IPS-18a (cell line): Measurements from ENCODE around the gene CSAG1.
"Not testable (repeated sequence)": the region's sequence is repeated elsewhere in the genome, so short reads cannot be mapped to it uniquely, and the experiment has no call there.

Experiments
- H3K27ac ChIP-seq: one replicate; pipeline ENCODE4 v1.5.1; 2013; ENCODE audit warnings: low read length
- H3K27me3 ChIP-seq: one replicate; pipeline ENCODE4 v1.6.1; 2013; ENCODE audit warnings: mild to moderate bottlenecking, low read length; ENCODE audit not compliant: control insufficient read depth, insufficient read depth
- H3K36me3 ChIP-seq: one replicate; pipeline ENCODE4 v1.6.1; 2013; ENCODE audit warnings: low read depth, low read length; ENCODE audit not compliant: control insufficient read depth
- H3K4me1 ChIP-seq: one replicate; pipeline ENCODE4 v1.6.1; 2013; ENCODE audit warnings: low read depth, low read length; ENCODE audit not compliant: control insufficient read depth
- H3K4me3 ChIP-seq: one replicate; pipeline ENCODE4 v1.5.1; 2013; ENCODE audit warnings: low read length
- H3K9ac ChIP-seq: one replicate; pipeline ENCODE4 v1.6.1; 2013; ENCODE audit warnings: mild to moderate bottlenecking, low read length, moderate library complexity
- H3K9me3 ChIP-seq: one replicate; pipeline ENCODE4 v1.6.1; 2013; ENCODE audit warnings: low read depth, low read length; ENCODE audit not compliant: control insufficient read depth

The CSAG1 gene, protein sequence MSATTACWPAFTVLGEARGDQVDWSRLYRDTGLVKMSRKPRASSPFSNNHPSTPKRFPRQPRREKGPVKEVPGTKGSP

DNA sequence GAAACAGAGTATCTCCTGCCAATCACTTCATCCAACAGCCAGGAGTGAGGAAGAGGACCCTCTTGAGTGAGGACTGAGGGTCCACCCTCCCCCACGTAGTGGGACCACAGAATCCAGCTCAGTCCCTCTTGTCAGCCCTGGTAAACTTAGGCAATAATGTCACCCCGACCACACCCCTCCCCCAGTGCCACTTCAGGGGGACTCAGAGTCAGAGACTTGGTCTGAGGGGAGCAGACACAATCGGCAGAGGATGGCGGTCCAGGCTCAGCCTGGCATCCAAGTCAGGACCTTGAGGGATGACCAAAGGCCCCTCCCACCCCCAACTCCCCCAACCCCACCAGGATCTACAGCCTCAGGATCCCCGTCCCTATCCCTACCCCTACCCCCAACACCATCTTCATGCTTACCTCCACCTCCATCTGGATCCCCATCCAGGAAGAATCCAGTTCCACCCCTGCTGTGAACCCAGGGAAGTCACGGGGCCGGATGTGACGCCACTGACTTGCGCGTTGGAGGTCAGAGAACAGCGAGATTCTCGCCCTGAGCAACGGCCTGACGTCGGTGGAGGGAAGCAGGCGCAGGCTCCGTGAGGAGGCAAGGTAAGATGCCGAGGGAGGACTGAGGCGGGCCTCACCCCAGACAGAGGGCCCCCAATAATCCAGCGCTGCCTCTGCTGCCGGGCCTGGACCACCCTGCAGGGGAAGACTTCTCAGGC lies at the start of gene CSAG1, which contains the start of gene MAGEA12:
CSAG1 (minus strand) TSS at position 461 of the 715 bp plus-strand sequence. CDS start 1,261 bp downstream, outside the sequence.
MAGEA12 (plus strand) TSS at position 497 of the 715 bp plus-strand sequence. CDS start 2,405 bp downstream, outside the sequence.
- Histone ChIP-seq H3K9ac (no peak within 1 kb of the TSS), H3K27ac (no peak within 1 kb of the TSS), H3K36me3 (no peaks in the 10 kb centered on the region), H3K4me3 (no peak within 1 kb of the TSS), H3K27me3 (no peaks in the 10 kb centered on the region), H3K9me3 (peaks cover 1% of the 10 kb centered on the region), H3K4me1 (no peaks in the 10 kb centered on the region)

DNA sequence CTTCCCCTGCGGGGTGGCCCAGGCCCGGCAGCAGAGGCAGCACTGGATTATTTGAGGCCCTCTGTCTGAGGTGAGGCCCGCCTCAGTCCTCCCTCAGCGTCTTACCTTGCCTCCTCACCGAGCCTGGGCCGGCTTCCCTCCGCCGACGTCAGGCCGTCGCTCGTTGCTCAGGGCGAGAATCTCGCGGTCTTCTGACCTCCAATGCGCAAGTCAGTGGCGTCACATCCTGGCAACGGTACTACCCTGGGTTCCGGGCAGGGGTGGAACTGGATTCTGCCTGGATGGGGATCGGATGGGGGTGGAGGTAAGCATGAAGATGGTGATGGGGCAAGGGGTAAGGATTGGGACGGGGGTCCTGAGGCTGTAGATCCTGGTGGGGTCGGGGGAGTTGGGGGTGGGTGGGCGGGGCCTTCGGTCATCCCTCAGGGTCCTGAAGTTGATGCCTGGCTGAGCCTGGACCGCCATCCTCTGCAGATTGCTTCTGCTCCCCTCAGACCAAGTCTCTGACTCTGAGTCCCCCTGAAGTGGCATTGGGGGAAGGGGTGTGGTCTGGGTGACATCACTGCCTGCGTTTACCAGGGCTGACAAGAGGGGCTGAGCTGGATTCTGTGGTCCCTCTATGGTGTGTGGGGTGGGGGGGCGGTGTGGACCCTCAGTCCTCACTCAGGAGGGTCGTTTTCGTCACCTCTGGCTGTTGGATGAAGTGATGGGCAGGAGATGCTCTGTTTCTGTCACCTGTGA lies 36.2 kb upstream of the CSAG1 start, which contains the start of gene MAGEA6:
MAGEA6 (minus strand) TSS at position 141 of the 741 bp plus-strand sequence. CDS start 2,039 bp downstream, outside the sequence.
- H3K27me3 ChIP-seq, H3K27ac ChIP-seq, H3K9ac ChIP-seq, H3K4me1 ChIP-seq, H3K4me3 ChIP-seq, H3K9me3 ChIP-seq, H3K36me3 ChIP-seq: not testable (repeated sequence)

DNA sequence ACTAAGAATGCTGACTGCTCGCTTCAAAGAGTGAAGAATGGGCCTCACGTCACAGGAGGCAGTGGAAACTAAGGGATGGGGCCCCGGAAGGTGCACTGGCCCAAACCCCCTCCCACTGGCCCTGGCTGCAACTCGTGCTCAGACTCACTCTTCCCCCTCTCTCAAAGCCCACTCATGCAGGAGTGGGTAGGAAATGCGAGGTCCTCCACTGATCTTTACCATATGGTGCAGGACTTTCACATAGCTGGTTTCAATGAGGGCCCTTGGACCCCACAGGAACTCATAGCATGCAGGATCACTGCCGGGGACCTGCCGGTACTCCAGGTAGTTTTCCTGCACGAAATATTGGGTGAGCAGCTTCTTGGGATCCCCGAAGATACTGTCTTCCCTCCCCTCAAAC lies 33.0 kb upstream of the CSAG1 start:
- H3K9me3 ChIP-seq, H3K4me1 ChIP-seq, H3K4me3 ChIP-seq, H3K9ac ChIP-seq, H3K36me3 ChIP-seq, H3K27ac ChIP-seq, H3K27me3 ChIP-seq: not testable (repeated sequence)

DNA sequence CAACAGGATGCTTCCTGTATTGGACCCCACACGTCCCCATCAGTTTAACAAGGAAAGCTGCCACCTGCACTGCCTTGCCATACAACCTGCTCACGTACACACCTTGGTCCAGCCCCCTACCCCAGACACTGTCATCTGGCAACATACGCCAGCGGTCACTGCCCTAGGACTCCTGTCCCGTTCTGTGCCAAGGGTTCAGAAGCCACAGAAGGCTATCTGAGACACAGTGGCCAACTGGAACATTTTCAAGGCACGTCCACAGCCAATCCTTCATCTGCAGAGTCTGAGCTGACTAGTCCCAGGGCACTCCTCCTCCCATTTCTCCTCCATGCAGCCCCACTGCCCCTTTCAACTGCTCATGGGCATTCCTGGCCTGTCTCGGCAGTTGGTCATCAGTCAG lies 28.1 kb upstream of the CSAG1 start:
- not testable (repeated sequence) for H3K4me3 ChIP-seq, H3K27ac ChIP-seq, H3K9ac ChIP-seq, H3K27me3 ChIP-seq, H3K9me3 ChIP-seq, H3K4me1 ChIP-seq, H3K36me3 ChIP-seq

DNA sequence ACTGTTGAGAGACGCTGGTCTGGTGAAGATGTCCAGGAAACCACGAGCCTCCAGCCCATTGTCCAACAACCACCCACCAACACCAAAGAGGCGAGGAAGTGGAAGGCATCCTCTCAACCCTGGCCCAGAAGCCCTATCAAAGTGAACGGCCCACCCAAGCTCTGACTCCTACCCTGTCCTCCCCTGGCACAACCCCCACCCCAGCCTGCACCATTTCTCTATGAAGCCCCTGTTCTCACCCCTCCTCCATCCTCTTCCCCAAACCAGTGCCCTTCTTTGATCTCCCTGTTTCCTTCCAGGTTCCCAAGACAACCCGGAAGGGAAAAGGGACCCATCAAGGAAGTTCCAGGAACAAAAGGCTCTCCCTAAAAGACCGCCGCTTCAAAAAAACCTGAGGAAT lies 26.0 kb upstream of the CSAG1 start:
- H3K4me1 ChIP-seq, H3K9me3 ChIP-seq, H3K9ac ChIP-seq, H3K36me3 ChIP-seq, H3K27me3 ChIP-seq, H3K4me3 ChIP-seq, H3K27ac ChIP-seq: not testable (repeated sequence)

DNA sequence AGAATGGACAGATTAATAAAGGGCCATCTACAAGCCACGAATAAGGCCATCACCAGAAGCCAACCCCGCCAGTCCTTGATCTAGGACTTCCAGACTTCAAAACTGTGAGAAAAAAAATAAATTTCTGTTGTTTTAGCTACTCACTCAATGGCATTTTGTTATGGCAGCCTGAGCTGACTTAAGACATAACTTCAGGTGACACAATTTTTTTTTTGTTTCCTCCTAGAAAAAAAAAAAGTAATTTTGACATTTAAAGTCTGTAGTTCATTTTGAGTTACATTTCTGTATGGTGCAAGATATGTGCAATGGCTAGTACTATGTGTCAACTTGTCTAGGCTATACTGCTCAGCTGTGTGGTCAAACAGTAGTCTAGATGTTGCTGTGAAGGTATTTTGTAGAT lies 25.4 kb upstream of the CSAG1 start, which contains the start of gene CSAG3:
CSAG3 (plus strand) TSS at position 301 of the 400 bp plus-strand sequence.
- H3K36me3 ChIP-seq, H3K27ac ChIP-seq, H3K27me3 ChIP-seq, H3K4me3 ChIP-seq, H3K9me3 ChIP-seq, H3K9ac ChIP-seq, H3K4me1 ChIP-seq: not testable (repeated sequence)

DNA sequence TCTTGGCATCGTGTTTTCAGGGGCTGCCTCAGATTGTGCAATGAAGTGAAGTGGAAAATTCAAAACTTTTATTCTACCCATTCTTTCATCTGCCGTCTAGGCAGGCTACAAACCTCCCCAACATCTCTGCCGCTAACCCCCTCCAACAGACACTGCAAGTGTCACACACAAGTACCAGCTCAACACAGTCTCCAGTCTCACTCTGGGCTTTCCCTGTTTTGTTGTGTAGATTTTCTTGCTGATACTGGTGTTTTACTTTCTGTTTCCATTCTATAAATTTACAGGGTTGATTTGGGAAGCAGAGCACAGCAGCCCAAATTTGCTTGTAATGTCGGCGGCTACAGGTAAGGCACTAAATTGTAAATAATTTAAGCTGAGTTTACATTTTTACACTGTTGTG lies 21.4 kb upstream of the CSAG1 start:
- not testable (repeated sequence) for H3K27me3 ChIP-seq, H3K4me3 ChIP-seq, H3K9me3 ChIP-seq, H3K4me1 ChIP-seq, H3K36me3 ChIP-seq, H3K27ac ChIP-seq, H3K9ac ChIP-seq

DNA sequence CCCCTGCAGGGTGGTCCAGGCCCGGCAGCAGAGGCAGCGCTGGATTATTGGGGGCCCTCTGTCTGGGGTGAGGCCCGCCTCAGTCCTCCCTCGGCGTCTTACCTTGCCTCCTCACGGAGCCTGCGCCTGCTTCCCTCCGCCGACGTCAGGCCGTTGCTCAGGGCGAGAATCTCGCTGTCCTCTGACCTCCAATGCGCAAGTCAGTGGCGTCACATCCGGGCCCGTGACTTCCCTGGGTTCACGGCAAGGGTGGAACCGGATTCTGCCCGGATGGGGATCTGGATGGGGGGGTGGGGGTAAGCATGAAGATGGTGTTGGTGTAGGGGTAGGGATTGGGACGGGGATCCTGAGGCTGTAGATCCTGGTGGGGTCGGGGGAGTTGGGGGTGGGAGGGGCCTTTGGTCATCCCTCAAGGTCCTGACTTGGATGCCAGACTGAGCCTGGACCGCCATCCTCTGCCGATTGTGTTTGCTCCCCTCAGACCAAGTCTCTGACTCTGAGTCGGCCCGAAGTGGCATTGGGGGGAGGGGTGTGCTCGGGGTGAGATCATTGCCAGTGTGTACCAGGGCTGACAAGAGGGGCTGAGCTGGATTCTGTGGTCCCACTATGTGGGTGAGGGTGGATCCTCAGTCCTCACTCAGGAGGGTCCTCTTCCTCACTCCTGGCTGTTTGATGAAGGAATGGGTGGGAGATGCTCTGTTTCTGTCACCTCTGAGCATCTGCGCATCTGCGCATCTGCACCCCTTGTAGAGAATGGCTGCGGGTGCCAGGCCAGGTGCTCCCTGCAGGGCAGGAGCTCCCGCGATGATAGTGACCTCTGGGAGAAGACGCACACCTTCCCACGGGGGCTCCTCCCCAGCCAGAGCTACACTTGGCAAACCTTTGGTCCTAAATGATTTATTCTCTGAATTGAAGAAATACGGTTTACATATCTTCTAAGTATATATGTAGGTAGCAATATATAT lies 20.4 kb upstream of the CSAG1 start, which contains the start of gene MAGEA2:
MAGEA2 (minus strand) TSS at position 157 of the 965 bp plus-strand sequence. CDS start 2,479 bp downstream, outside the sequence.
- not testable (repeated sequence) for H3K27me3 ChIP-seq, H3K36me3 ChIP-seq, H3K4me1 ChIP-seq, H3K4me3 ChIP-seq, H3K27ac ChIP-seq, H3K9ac ChIP-seq, H3K9me3 ChIP-seq

DNA sequence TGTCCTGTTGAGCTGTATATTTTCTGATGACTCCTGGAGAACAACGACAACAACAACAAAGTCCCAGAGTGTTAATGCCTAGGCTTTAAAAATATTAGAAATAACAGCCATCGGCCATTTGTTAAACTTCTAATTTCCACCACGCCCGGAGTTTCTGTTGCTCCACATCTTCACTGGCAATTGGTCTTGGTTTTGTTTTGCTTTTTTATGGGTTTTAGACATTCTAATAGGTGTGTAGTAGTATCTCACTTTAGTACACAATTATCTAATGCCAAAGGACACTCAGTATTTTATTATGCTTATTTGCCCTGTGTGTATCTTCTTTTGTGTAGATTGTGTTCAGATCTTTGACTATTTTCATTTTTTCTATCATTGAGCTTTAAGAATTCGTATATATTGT lies 5.0 kb upstream of the CSAG1 start:
- H3K27ac ChIP-seq, result no peak overlapping the region
- no peaks in the 10 kb centered on the region for H3K27me3 ChIP-seq
- no peaks in the 10 kb centered on the region for H3K36me3 ChIP-seq
- H3K4me3 ChIP-seq, result no peak overlapping the region
- H3K9me3 ChIP-seq, result peaks cover 5% of the 10 kb centered on the region
- H3K9ac ChIP-seq, result no peak overlapping the region
- H3K4me1 ChIP-seq, result no peaks in the 10 kb centered on the region

DNA sequence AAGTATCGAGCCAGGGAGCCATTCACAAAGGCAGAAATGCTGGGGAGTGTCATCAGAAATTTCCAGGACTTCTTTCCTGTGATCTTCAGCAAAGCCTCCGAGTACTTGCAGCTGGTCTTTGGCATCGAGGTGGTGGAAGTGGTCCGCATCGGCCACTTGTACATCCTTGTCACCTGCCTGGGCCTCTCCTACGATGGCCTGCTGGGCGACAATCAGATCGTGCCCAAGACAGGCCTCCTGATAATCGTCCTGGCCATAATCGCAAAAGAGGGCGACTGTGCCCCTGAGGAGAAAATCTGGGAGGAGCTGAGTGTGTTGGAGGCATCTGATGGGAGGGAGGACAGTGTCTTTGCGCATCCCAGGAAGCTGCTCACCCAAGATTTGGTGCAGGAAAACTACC lies 3.0 kb upstream of the CSAG1 start:
- not testable (repeated sequence) for H3K4me3 ChIP-seq, H3K9me3 ChIP-seq, H3K4me1 ChIP-seq, H3K27me3 ChIP-seq, H3K27ac ChIP-seq, H3K36me3 ChIP-seq, H3K9ac ChIP-seq
